SK-N-SH treated with all-trans-retinoic acid at 6 μM for 48 hours (cell line): ENCODE data around the gene TNRC6A.

Experiments used
- ATAC-seq: fragments of 200-7000 bp; cut with Tn5 transposase; 3 replicates; pipeline ENCODE4 v1.9.1; 2020; ENCODE audit warnings: mild to moderate bottlenecking, moderate library complexity
- ARNTL ChIP-seq: fragments of 450-650 bp; formaldehyde crosslinking; IDR thresholded peaks from 2 replicates; pipeline ENCODE4 v1.5.0; 2020; ENCODE audit warnings: low read depth, mild to moderate bottlenecking, moderate library complexity, borderline replicate concordance
- BACH2 ChIP-seq: fragments of 250-450 bp; sonication (Bioruptor Pico); IDR thresholded peaks from 2 replicates; pipeline ENCODE4 v1.9.0; 2021; ENCODE audit warnings: mild to moderate bottlenecking, borderline replicate concordance
- CREB5 ChIP-seq: fragments of 250-450 bp; sonication (Bioruptor Pico); IDR thresholded peaks from 2 replicates; pipeline ENCODE4 v1.5.1; 2020; ENCODE audit warnings: low read depth, mild to moderate bottlenecking, moderate library complexity
- CSDC2 ChIP-seq: fragments of 250-450 bp; sonication (Bioruptor Pico); IDR thresholded peaks from 2 replicates; pipeline ENCODE4 v1.5.0; 2020; ENCODE audit warnings: mild to moderate bottlenecking, moderate library complexity
- CSRNP3 ChIP-seq: fragments of 250-450 bp; sonication (Bioruptor Pico); IDR thresholded peaks from 2 replicates; pipeline ENCODE4 v1.5.1; 2021; ENCODE audit warnings: mild to moderate bottlenecking, moderate library complexity
- ESRRG ChIP-seq: fragments of 250-450 bp; sonication (Bioruptor Pico); IDR thresholded peaks from 2 replicates; pipeline ENCODE4 v1.6.1; 2021; ENCODE audit warnings: mild to moderate bottlenecking
- GLIS3 ChIP-seq: fragments of 250-450 bp; sonication (Bioruptor Pico); IDR thresholded peaks from 2 replicates; pipeline ENCODE4 v1.5.0; 2020; ENCODE audit warnings: mild to moderate bottlenecking, moderate library complexity
- ISL1 ChIP-seq: fragments of 250-450 bp; sonication (Bioruptor Pico); IDR thresholded peaks from 2 replicates; pipeline ENCODE4 v2.1.2; 2022; ENCODE audit warnings: mild to moderate bottlenecking, moderate library complexity
- OSR1 ChIP-seq: fragments of 250-450 bp; sonication (Bioruptor Pico); IDR thresholded peaks from 2 replicates; pipeline ENCODE4 v1.8.0; 2022; ENCODE audit warnings: moderate library complexity, mild to moderate bottlenecking, inconsistent platforms
- PATZ1 ChIP-seq: fragments of 250-450 bp; sonication (Bioruptor Pico); IDR thresholded peaks from 2 replicates; pipeline ENCODE4 v1.8.0; 2020; ENCODE audit warnings: mild to moderate bottlenecking, moderate library complexity, borderline replicate concordance
- POU6F1 ChIP-seq: fragments of 250-450 bp; sonication (Bioruptor Pico); IDR thresholded peaks from 2 replicates; pipeline ENCODE4 v1.8.0; 2021; ENCODE audit warnings: low read depth, mild to moderate bottlenecking, moderate library complexity, borderline replicate concordance
- PPARA ChIP-seq: fragments of 250-450 bp; sonication (Bioruptor Pico); IDR thresholded peaks from 2 replicates; pipeline ENCODE4 v1.5.0; 2020; ENCODE audit warnings: mild to moderate bottlenecking, borderline replicate concordance
- RARB ChIP-seq: fragments of 250-450 bp; sonication (Bioruptor Pico); IDR thresholded peaks from 2 replicates; pipeline ENCODE4 v1.8.0; 2021; ENCODE audit warnings: mild to moderate bottlenecking, moderate library complexity
- SNAI2 ChIP-seq: fragments of 250-450 bp; sonication (Bioruptor Pico); IDR thresholded peaks from 2 replicates; pipeline ENCODE4 v1.5.0; 2020; ENCODE audit warnings: mild to moderate bottlenecking, moderate library complexity
- TOX ChIP-seq: fragments of 250-450 bp; sonication (Bioruptor Pico); IDR thresholded peaks from 2 replicates; pipeline ENCODE4 v1.8.0; 2021; ENCODE audit warnings: mild to moderate bottlenecking, moderate library complexity, borderline replicate concordance
- TSHZ2 ChIP-seq: fragments of 250-450 bp; sonication (Bioruptor Pico); IDR thresholded peaks from 2 replicates; pipeline ENCODE4 v1.5.0; 2020; ENCODE audit warnings: mild to moderate bottlenecking, moderate library complexity
- ZC3H10 ChIP-seq: fragments of 250-450 bp; sonication (Bioruptor Pico); IDR thresholded peaks from 2 replicates; pipeline ENCODE4 v1.5.1; 2021; ENCODE audit warnings: mild to moderate bottlenecking, moderate library complexity
- ZFP30 ChIP-seq: fragments of 450-650 bp; formaldehyde crosslinking; IDR thresholded peaks from 2 replicates; pipeline ENCODE4 v1.5.0; 2022; ENCODE audit warnings: mild to moderate bottlenecking, moderate library complexity
- ZNF565 ChIP-seq: fragments of 450-650 bp; formaldehyde crosslinking; conservative IDR thresholded peaks from 2 replicates; pipeline ENCODE4 v1.5.0; 2020; ENCODE audit warnings: low read depth, mild to moderate bottlenecking, moderate library complexity
- ZNF70 ChIP-seq: fragments of 450-650 bp; formaldehyde crosslinking; IDR thresholded peaks from 2 replicates; pipeline ENCODE4 v1.5.0; 2020; ENCODE audit warnings: mild to moderate bottlenecking, moderate library complexity
- ZNF8 ChIP-seq: fragments of 450-650 bp; formaldehyde crosslinking; IDR thresholded peaks from 2 replicates; pipeline ENCODE4 v1.5.0; 2020; ENCODE audit warnings: mild to moderate bottlenecking, moderate library complexity

Gene TNRC6A

GRCh38 chr16:24839347-24839972 is 110.0 kb downstream of the TNRC6A start:
- TF ChIP-seq TOX (CRISPR knock-in tag) (no peak), ESRRG (CRISPR knock-in tag) (no peak), BACH2 (CRISPR knock-in tag) (no peak), CREB5 (CRISPR knock-in tag) (no peak), ZNF565 (CRISPR knock-in tag) (no peak), CSRNP3 (no peak), CSDC2 (CRISPR knock-in tag) (no peak), ZNF70 (CRISPR knock-in tag) (no peak), ZC3H10 (CRISPR knock-in tag) (no peak), RARB (no peak), OSR1 (no peak), SNAI2 (no peak), ISL1 (CRISPR knock-in tag) (no peak), ARNTL (CRISPR knock-in tag) (no peak), POU6F1 (CRISPR knock-in tag) (no peak), ZNF8 (CRISPR knock-in tag) (no peak), PPARA (no peak), PATZ1 (CRISPR knock-in tag) (no peak)
- TF ChIP-seq, all 23 proteins: peak for 0
- ATAC-seq, result no peak; the same call in 2 of the 3 replicates

GRCh38 chr16:24841291-24841690 is 111.8 kb downstream of the TNRC6A start:
- TF ChIP-seq TSHZ2 (CRISPR knock-in tag), result no peak
- TF ChIP-seq ISL1 (CRISPR knock-in tag), result no peak
- no peak for TF ChIP-seq ZFP30
- TF ChIP-seq ZC3H10 (CRISPR knock-in tag), result no peak
- no peak for TF ChIP-seq GLIS3 (CRISPR knock-in tag)
- no peak for TF ChIP-seq CSRNP3
- no peak for TF ChIP-seq CSDC2 (CRISPR knock-in tag)
- TF ChIP-seq PPARA, result no peak
- TF ChIP-seq ARNTL (CRISPR knock-in tag), result no peak
- no peak for TF ChIP-seq ZNF70 (CRISPR knock-in tag)
- TF ChIP-seq TOX (CRISPR knock-in tag), result no peak
- TF ChIP-seq POU6F1 (CRISPR knock-in tag), result no peak
- no peak for TF ChIP-seq PATZ1 (CRISPR knock-in tag)
- ATAC-seq, result no peak
